IMR-90 (cell line): Measurements from ENCODE around the gene LOC101059915.
"Not testable (repeated sequence)": the region's sequence is repeated elsewhere in the genome, so short reads cannot be mapped to it uniquely, and the experiment has no call there.

Experiments used
- ATAC-seq: fragments of 200-7000 bp; cut with Tn5 transposase; 2 replicates; pipeline ENCODE4 v1.9.1; 2020; ENCODE audit warnings: low read depth, mild to moderate bottlenecking, moderate library complexity
- BruUV-seq: library from RNA; stranded (reverse); fragments of 400-500 nt; replicated peaks from 2 replicates; lab custom pipeline; 2021; lab: Mats Ljungman, UMichigan
- CTCF ChIA-PET: fragments of 300-600 bp; formaldehyde crosslinking; extraction: SDS; loops from one replicate; lab custom pipeline; 2021; ENCODE audit warnings: antibody characterized with exemption; lab: Yijun Ruan, JAX
- POLR2A ChIA-PET: fragments of 300-600 bp; sonication (Branson Sonifier 250); formaldehyde crosslinking; loops from one replicate; lab custom pipeline; 2022; ENCODE audit warnings: antibody characterized with exemption; ENCODE audit not compliant: unreplicated experiment; lab: Charles Lee
- DNase-seq: peaks from one replicate; pipeline ENCODE4 v3.0.0; 2013
- H2AFZ ChIP-seq: replicated peaks from 2 replicates; pipeline ENCODE3; 2013; ENCODE audit warnings: low read length, mild to moderate bottlenecking; ENCODE audit not compliant: poor library complexity
- H2AK5ac ChIP-seq: 2 replicates; pipeline ENCODE4 v1.6.1; 2013; ENCODE audit warnings: low read depth, low read length, inconsistent platforms
- H2AK9ac ChIP-seq: replicated peaks from 2 replicates; pipeline ENCODE3; 2013; ENCODE audit warnings: mild to moderate bottlenecking, low read depth, low read length, moderate library complexity; ENCODE audit not compliant: poor library complexity
- H2BK120ac ChIP-seq: 2 replicates; pipeline ENCODE4 v1.6.1; 2013; ENCODE audit warnings: low read depth, low read length, inconsistent platforms
- H2BK15ac ChIP-seq: 3 replicates; pipeline ENCODE4 v1.6.1; 2013; ENCODE audit warnings: low read depth, low read length, inconsistent platforms
- H2BK20ac ChIP-seq: 2 replicates; pipeline ENCODE4 v1.6.1; 2013; ENCODE audit warnings: low read depth, mild to moderate bottlenecking, inconsistent platforms, low read length, moderate library complexity
- H2BK5ac ChIP-seq: 2 replicates; pipeline ENCODE4 v1.6.1; 2013; ENCODE audit warnings: mild to moderate bottlenecking, low read depth, low read length, inconsistent platforms; ENCODE audit not compliant: poor library complexity, severe bottlenecking
- H3K14ac ChIP-seq: replicated peaks from 2 replicates; pipeline ENCODE4 v1.6.1; 2013; ENCODE audit warnings: low read depth, low read length, inconsistent platforms
- H3K18ac ChIP-seq: 2 replicates; pipeline ENCODE4 v1.6.1; 2013; ENCODE audit warnings: low read depth, low read length, control low read depth
- H3K23ac ChIP-seq: 2 replicates; pipeline ENCODE4 v1.6.1; 2013; ENCODE audit warnings: low read depth, low read length, inconsistent platforms
- H3K27ac ChIP-seq: 2 replicates; pipeline ENCODE4 v1.5.1; 2013; ENCODE audit warnings: mild to moderate bottlenecking, control low read depth, low read length; ENCODE audit not compliant: insufficient read depth
- H3K27me3 ChIP-seq: 2 replicates; pipeline ENCODE4 v1.6.1; 2013; ENCODE audit warnings: low read length; ENCODE audit not compliant: control insufficient read depth, insufficient read depth
- H3K36me3 ChIP-seq: 2 replicates; pipeline ENCODE4 v1.6.1; 2013; ENCODE audit warnings: low read length, mixed read lengths; ENCODE audit not compliant: control insufficient read depth, insufficient read depth
- H3K4ac ChIP-seq: 2 replicates; pipeline ENCODE4 v1.6.1; 2013; ENCODE audit warnings: low read depth, low read length, inconsistent platforms
- H3K4me1 ChIP-seq: 2 replicates; pipeline ENCODE4 v1.6.1; 2013; ENCODE audit warnings: low read length, mixed read lengths; ENCODE audit not compliant: control insufficient read depth, insufficient read depth
- H3K4me2 ChIP-seq: 2 replicates; pipeline ENCODE4 v1.6.1; 2013; ENCODE audit warnings: low read depth, mild to moderate bottlenecking, control low read depth, low read length, moderate library complexity
- H3K4me3 ChIP-seq: 2 replicates; pipeline ENCODE4 v1.5.1; 2013; ENCODE audit warnings: low read depth, mild to moderate bottlenecking, control low read depth, low read length, moderate library complexity; ENCODE audit not compliant: insufficient read depth
- H3K56ac ChIP-seq: 2 replicates; pipeline ENCODE4 v1.6.1; 2013; ENCODE audit warnings: low read length, inconsistent platforms; ENCODE audit not compliant: insufficient read depth; ENCODE audit errors: extremely low read depth
- H3K79me1 ChIP-seq, 2 experiments: 2 replicates each; pipeline ENCODE4 v1.6.1; 2013; ENCODE audit warnings: low read length in 2 of 2, inconsistent platforms in 1 of 2, low read depth in 1 of 2
- H3K9ac ChIP-seq: 2 replicates; pipeline ENCODE4 v1.6.1; 2013; ENCODE audit warnings: low read depth, low read length, control low read depth
- H3K9me1 ChIP-seq: 2 replicates; pipeline ENCODE4 v1.6.1; 2013; ENCODE audit warnings: low read length, inconsistent platforms; ENCODE audit not compliant: insufficient read depth
- H3K9me3 ChIP-seq: 2 replicates; pipeline ENCODE4 v1.6.1; 2013; ENCODE audit warnings: low read length; ENCODE audit not compliant: control insufficient read depth, insufficient read depth
- H4K20me1 ChIP-seq: 2 replicates; pipeline ENCODE4 v1.6.1; 2013; ENCODE audit warnings: low read length, inconsistent platforms; ENCODE audit not compliant: insufficient read depth
- H4K5ac ChIP-seq: 2 replicates; pipeline ENCODE4 v1.6.1; 2013; ENCODE audit warnings: mild to moderate bottlenecking, low read depth, low read length, control low read depth
- H4K8ac ChIP-seq, 2 experiments: 2 replicates each; pipeline ENCODE4 v1.6.1; 2013; ENCODE audit warnings: low read depth in 2 of 2, low read length in 2 of 2, control low read depth in 1 of 2, inconsistent platforms in 1 of 2
- H4K91ac ChIP-seq: 2 replicates; pipeline ENCODE4 v1.6.1; 2013; ENCODE audit warnings: low read depth, low read length, inconsistent platforms; ENCODE audit not compliant: insufficient read depth
- WGBS, 2 experiments: methylation state at CpG; one replicate each; pipeline versions ENCODE4 v1.1.5 to v1.1.7; 2013; ENCODE audit warnings: missing lambda C conversion rate in 2 of 2; ENCODE audit not compliant: insufficient read length in 1 of 2; ENCODE audit errors: extremely low coverage in 2 of 2; 5-methylcytosine and 5-hydroxymethylcytosine counted together
- dilution Hi-C: fragments of 300-500 bp; cut with HindIII; formaldehyde crosslinking; loops from one replicate; pipeline ENCODE4 v1.14.3; 2018; ENCODE audit warnings: low sequenced_read_pairs; ENCODE audit not compliant: unreplicated experiment
- in situ Hi-C: fragments of 300-500 bp; cut with MboI; formaldehyde crosslinking; loops from 3 replicates; pipeline ENCODE4 v1.14.3; 2019; ENCODE audit warnings: low sequenced_read_pairs, inconsistent platforms, mixed read lengths
- intact Hi-C: fragments of 100-400 bp; cut with micrococcal nuclease; formaldehyde crosslinking; loops from 2 replicates; pipeline ENCODE4 v1.10.0; 2022

Gene LOC101059915

GRCh38 chrX:71676068-71676795, 8.9 kb downstream of the LOC101059915 start:
- H3K4me3 ChIP-seq, H3K23ac ChIP-seq, H4K91ac ChIP-seq, intact Hi-C loops, CTCF ChIA-PET, H4K8ac ChIP-seq, POLR2A ChIA-PET, H2AFZ ChIP-seq, H3K27ac ChIP-seq, H2AK9ac ChIP-seq, H3K18ac ChIP-seq, H2AK5ac ChIP-seq, H4K5ac ChIP-seq, in situ Hi-C loops, H2BK15ac ChIP-seq, H3K36me3 ChIP-seq, H2BK120ac ChIP-seq, H3K9me3 ChIP-seq, H2BK20ac ChIP-seq, H3K56ac ChIP-seq, H3K14ac ChIP-seq, H3K4me2 ChIP-seq, ATAC-seq, DNase-seq, dilution Hi-C loops, H2BK5ac ChIP-seq, H3K9ac ChIP-seq, H4K20me1 ChIP-seq, H3K79me1 ChIP-seq, H3K4me1 ChIP-seq, H3K9me1 ChIP-seq, H3K4ac ChIP-seq, BruUV-seq: not testable (repeated sequence)
- H3K27me3 ChIP-seq: peaks cover 20% of the 10 kb centered on the region
- 96% methylated on average over 4 of the region's 43 CpGs; no CpG with 5 or more reads in 1 of the 2 experiments for WGBS, 2 experiments

GRCh38 chrX:71677195-71677594, 9.8 kb downstream of the LOC101059915 start:
- H2AK5ac ChIP-seq, H2AFZ ChIP-seq, H3K4me2 ChIP-seq, CTCF ChIA-PET, H2BK5ac ChIP-seq, H3K56ac ChIP-seq, H3K9me1 ChIP-seq, H3K79me1 ChIP-seq, H2BK20ac ChIP-seq, intact Hi-C loops, H3K27ac ChIP-seq, H3K4ac ChIP-seq, H3K14ac ChIP-seq, ATAC-seq, H2BK120ac ChIP-seq, H3K9ac ChIP-seq, H4K5ac ChIP-seq, H3K9me3 ChIP-seq, H3K23ac ChIP-seq, H2BK15ac ChIP-seq, H3K18ac ChIP-seq, H4K91ac ChIP-seq, DNase-seq, dilution Hi-C loops, POLR2A ChIA-PET, in situ Hi-C loops, H3K4me3 ChIP-seq, H4K8ac ChIP-seq, BruUV-seq, H3K36me3 ChIP-seq, H3K4me1 ChIP-seq, H2AK9ac ChIP-seq, H4K20me1 ChIP-seq: not testable (repeated sequence)
- H3K27me3 ChIP-seq: peaks cover 17% of the 10 kb centered on the region
- 80% methylated on average over 1 of the region's 6 CpGs; no CpG with 5 or more reads in 1 of the 2 experiments for WGBS, 2 experiments
